ENCODE data around the gene BOLA2B. TPM values are rescaled to one million over a fixed set of nuclear protein-coding genes. Genes with fewer than 3 reads are reported as not detected.
A peak's percentile ranks its signal among the peaks of the same experiment; 100 is the strongest.
"Not testable (repeated sequence)": the region's sequence is repeated elsewhere in the genome, so short reads cannot be mapped to it uniquely, and the experiment has no call there.

BOLA2B gene
- total and polyA plus RNA-seq, 5 donors from 2014 or later: 58.2 to 225 (median 190) TPM

DNA sequence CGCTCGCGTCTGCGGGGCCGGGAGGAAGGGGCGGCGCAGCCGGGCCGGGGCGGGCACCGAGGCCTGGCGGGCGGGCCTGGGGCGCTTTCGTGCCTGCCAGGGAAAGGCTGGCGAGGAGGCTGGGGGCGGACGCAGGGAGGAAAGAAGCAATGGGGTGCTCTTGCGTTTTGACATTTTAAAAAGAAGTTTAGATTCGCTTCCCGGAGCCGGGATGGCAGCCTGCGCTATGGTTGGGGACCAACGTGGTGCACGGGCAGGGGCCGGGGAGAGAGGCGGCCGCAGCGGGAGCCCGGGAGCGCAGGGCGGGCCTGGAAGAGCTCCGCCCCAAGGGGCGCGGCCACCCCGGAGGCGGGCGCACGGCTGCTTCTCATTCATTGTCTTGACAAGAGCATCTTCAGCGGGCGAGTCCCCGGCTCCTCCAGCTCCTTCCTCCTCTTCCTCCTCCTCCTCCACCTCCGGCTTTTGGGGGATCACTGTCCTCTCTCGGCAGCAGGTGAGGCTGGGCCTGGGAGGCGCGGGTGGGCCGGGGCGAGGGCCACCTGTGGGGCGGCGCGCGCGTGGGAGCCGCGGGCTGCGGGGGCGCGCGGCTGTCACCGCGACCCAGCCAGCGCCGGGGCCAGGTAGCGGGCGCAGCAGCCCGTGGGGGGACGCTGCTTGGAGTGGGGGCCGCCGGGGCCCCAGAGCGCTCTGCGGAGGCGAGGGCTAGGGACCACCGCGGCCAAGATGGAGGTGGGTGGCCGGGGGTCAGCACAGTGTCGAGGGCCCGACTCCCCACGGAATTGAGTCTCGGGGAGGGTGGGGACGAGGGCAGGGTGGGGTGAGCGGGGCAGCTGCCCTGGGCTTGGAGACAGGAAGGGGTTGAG, 10.0 kb downstream of the BOLA2B start, which contains the start of gene CORO1A:
Gene CORO1A, plus strand, starts transcription at position 370 of the 863 bp plus-strand sequence. CDS start 1,608 bp downstream, outside the sequence.
- Mint-ChIP-seq H3K4me1 (peaks cover 4 to 40% (median 21%) of the 10 kb centered on the region in 4 donors), H3K36me3 (peaks cover 24% of the 10 kb centered on the region), H3K27ac (peak within 1 kb of the TSS; percentile 97 to 99 (median 98)), H3K4me3 (peak within 1 kb of the TSS; percentile 99 to 100 (median 99)), H3K9me3 (no peaks in the 10 kb centered on the region), H3K27me3 (peaks cover 7% of the 10 kb centered on the region)
- Histone ChIP-seq H3K27ac (ENCODE audit: insufficient read depth, low read length, poor library complexity, severe bottlenecking) (peak within 1 kb of the TSS; percentile 90), H3K9me3 (ENCODE audit: control insufficient read depth in 2 of 2, low read length in 2 of 2) (no peaks in the 10 kb centered on the region), H3K4me3 (ENCODE audit: low read depth, low read length) (peak within 1 kb of the TSS; percentile 83), H3K27me3 (ENCODE audit: control insufficient read depth, insufficient read depth, low read length) (no peaks in the 10 kb centered on the region), H3K4me1 (ENCODE audit: control insufficient read depth, insufficient read depth, low read length, poor library complexity, severe bottlenecking) (peaks cover 51% of the 10 kb centered on the region), H3K36me3 (ENCODE audit: control insufficient read depth, insufficient read depth, low read length) (peaks cover 22% of the 10 kb centered on the region)
- DNase-seq (peak; percentile 78 to 93 (median 85)), ATAC-seq (ENCODE audit: low read depth in 2 of 2) (peak; percentile 52 to 53)

DNA sequence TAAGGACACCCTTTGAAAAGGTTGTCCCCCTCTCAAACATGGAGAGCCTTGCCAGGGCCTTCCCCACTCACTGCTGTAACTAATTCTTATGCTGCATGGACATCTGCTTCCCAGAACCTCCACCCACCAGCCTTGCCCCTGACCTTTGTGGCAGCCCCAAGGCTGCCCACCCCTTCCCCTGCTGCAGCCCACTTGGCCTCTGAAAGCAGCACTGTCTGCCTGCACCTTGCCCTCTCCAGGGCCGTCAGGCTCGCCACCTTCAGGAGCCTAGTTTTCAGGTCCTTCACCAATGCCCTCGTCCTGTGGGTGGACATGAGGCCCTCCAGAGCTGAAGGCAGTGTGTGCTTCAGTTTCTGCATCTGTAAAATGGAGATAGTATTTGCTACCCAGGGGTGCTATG, 12.7 kb downstream of the BOLA2B start:
- H3K4me1 ChIP-seq (ENCODE audit: control insufficient read depth, insufficient read depth, low read length, poor library complexity, severe bottlenecking): peaks cover 24% of the 10 kb centered on the region
- peaks cover 6% of the 10 kb centered on the region for H3K36me3 ChIP-seq (ENCODE audit: control insufficient read depth, insufficient read depth, low read length)
- Mint-ChIP-seq H3K4me3 (peak overlapping the region in 3 of 4 donors; percentile 23 to 78 (median 28)), H3K9me3 (no peaks in the 10 kb centered on the region), H3K36me3 (peaks cover 11% of the 10 kb centered on the region), H3K4me1 (peaks cover 3 to 17% (median 10%) of the 10 kb centered on the region in 4 donors), H3K27ac (peak overlapping the region; percentile 48 to 86 (median 79)), H3K27me3 (peaks cover 7% of the 10 kb centered on the region)
- no peak for ATAC-seq (ENCODE audit: low read depth in 2 of 2)
- no peaks in the 10 kb centered on the region for H3K27me3 ChIP-seq (ENCODE audit: control insufficient read depth, insufficient read depth, low read length)
- H3K27ac ChIP-seq (ENCODE audit: insufficient read depth, low read length, poor library complexity, severe bottlenecking): no peak overlapping the region
- H3K9me3 ChIP-seq (ENCODE audit: control insufficient read depth in 2 of 2, low read length in 2 of 2): no peaks in the 10 kb centered on the region
- no peak for DNase-seq
- no peak overlapping the region for H3K4me3 ChIP-seq (ENCODE audit: low read depth, low read length)

DNA sequence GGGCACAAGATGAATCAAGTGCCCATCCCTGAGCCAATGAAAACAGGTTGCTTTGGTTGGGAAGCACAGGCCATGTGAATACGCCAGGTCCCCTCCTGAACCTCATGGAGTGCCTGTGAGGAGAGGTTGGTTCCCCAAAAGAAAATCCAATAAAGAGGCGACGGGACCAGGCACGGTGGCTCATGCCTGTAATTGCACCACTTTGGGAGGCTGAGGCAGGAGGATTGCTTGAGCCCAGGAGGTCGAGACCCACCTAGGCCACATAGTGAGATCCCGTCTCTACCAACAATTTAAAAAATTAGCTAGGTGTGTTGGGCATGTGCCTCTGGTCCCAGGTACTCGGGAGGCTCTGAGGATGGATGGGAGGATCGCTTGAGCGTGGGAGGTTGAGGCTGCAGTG, 13.5 kb downstream of the BOLA2B start:
- H3K9me3 ChIP-seq (ENCODE audit: control insufficient read depth in 2 of 2, low read length in 2 of 2): no peaks in the 10 kb centered on the region
- no peak for ATAC-seq (ENCODE audit: low read depth in 2 of 2)
- no peaks in the 10 kb centered on the region for H3K27me3 ChIP-seq (ENCODE audit: control insufficient read depth, insufficient read depth, low read length)
- peaks cover 16% of the 10 kb centered on the region for H3K4me1 ChIP-seq (ENCODE audit: control insufficient read depth, insufficient read depth, low read length, poor library complexity, severe bottlenecking)
- H3K27ac ChIP-seq (ENCODE audit: insufficient read depth, low read length, poor library complexity, severe bottlenecking): no peak overlapping the region
- H3K4me3 Mint-ChIP-seq: no peak overlapping the region
- DNase-seq: no peak
- H3K27ac Mint-ChIP-seq: peak overlapping the region in 1 of 3 donors; percentile 29
- no peaks in the 10 kb centered on the region for H3K9me3 Mint-ChIP-seq
- H3K36me3 ChIP-seq (ENCODE audit: control insufficient read depth, insufficient read depth, low read length): no peaks in the 10 kb centered on the region
- no peak overlapping the region for H3K4me3 ChIP-seq (ENCODE audit: low read depth, low read length)
- H3K4me1 Mint-ChIP-seq: peaks cover 3 to 17% (median 10%) of the 10 kb centered on the region in 4 donors
- H3K36me3 Mint-ChIP-seq: peaks cover 9% of the 10 kb centered on the region
- H3K27me3 Mint-ChIP-seq: peaks cover 7% of the 10 kb centered on the region

GRCh38 chr16:30179195-30179594, 14.3 kb downstream of the BOLA2B start:
- Histone ChIP-seq H3K4me3 (ENCODE audit: low read depth, low read length) (no peak overlapping the region), H3K4me1 (ENCODE audit: control insufficient read depth, insufficient read depth, low read length, poor library complexity, severe bottlenecking) (peaks cover 11% of the 10 kb centered on the region), H3K27ac (ENCODE audit: insufficient read depth, low read length, poor library complexity, severe bottlenecking) (no peak overlapping the region), H3K36me3 (ENCODE audit: control insufficient read depth, insufficient read depth, low read length) (no peaks in the 10 kb centered on the region), H3K9me3 (ENCODE audit: control insufficient read depth in 2 of 2, low read length in 2 of 2) (no peaks in the 10 kb centered on the region), H3K27me3 (ENCODE audit: control insufficient read depth, insufficient read depth, low read length) (no peaks in the 10 kb centered on the region)
- no peak overlapping the region for H3K4me3 Mint-ChIP-seq
- peaks cover 4% of the 10 kb centered on the region for H3K36me3 Mint-ChIP-seq
- no peak for DNase-seq
- peaks cover 3 to 17% (median 10%) of the 10 kb centered on the region in 4 donors for H3K4me1 Mint-ChIP-seq
- no peaks in the 10 kb centered on the region for H3K9me3 Mint-ChIP-seq
- H3K27me3 Mint-ChIP-seq: peaks cover 5% of the 10 kb centered on the region
- H3K27ac Mint-ChIP-seq: no peak overlapping the region
- no peak for ATAC-seq (ENCODE audit: low read depth in 2 of 2)

DNA sequence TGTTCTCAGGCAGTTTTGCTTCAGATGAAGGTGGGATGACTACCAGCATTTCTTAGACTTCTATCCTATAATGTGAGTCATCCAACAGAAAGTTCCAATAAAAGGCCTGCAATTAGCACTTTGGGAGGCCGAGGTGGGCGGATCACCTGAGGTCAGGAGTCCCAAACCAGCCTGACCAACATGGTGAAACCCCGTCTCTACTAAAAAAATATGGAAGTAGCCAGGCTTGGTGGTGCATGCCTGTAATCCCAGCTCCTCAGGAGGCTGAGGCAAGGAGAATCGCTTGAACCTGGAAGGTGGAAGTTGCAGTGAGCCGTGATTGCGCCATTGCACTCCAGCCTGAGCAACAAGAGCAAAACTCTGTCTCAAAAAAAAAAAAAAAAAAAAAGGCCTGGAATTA, 16.6 kb downstream of the BOLA2B start:
- H3K27ac Mint-ChIP-seq; H3K36me3 ChIP-seq (ENCODE audit: control insufficient read depth, insufficient read depth, low read length); H3K36me3 Mint-ChIP-seq; DNase-seq; H3K27me3 Mint-ChIP-seq; H3K27me3 ChIP-seq (ENCODE audit: control insufficient read depth, insufficient read depth, low read length); H3K4me3 Mint-ChIP-seq; H3K4me3 ChIP-seq (ENCODE audit: low read depth, low read length); H3K9me3 Mint-ChIP-seq; H3K4me1 ChIP-seq (ENCODE audit: control insufficient read depth, insufficient read depth, low read length, poor library complexity, severe bottlenecking); ATAC-seq (ENCODE audit: low read depth in 2 of 2); H3K27ac ChIP-seq (ENCODE audit: insufficient read depth, low read length, poor library complexity, severe bottlenecking); H3K9me3 ChIP-seq (ENCODE audit: control insufficient read depth in 2 of 2, low read length in 2 of 2): not testable (repeated sequence)
- H3K4me1 Mint-ChIP-seq: peaks cover 0 to 10% (median 4%) of the 10 kb centered on the region in 4 donors

DNA sequence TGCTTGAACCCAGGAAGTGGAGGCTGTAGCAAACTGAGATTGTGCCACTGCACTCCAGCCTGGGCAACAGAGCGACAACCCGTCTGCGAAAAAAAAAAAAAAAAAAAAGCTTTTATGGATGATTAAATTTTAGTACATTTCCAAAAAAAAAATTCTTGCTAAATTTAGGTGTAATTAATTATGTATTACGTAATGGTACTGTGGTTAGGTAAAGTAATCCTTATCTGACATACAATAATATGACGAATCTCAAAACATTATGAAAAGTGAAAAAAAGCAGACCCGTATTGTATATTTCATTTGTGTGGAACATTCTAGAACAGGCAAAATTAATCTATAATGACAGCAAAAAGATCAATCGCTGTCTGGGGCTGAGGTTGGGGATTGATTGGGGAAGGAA, 20.4 kb downstream of the BOLA2B start:
- H3K27ac ChIP-seq (ENCODE audit: insufficient read depth, low read length, poor library complexity, severe bottlenecking): no peak overlapping the region
- DNase-seq (no peak), ATAC-seq (ENCODE audit: low read depth in 2 of 2) (no peak)
- no peaks in the 10 kb centered on the region for H3K9me3 Mint-ChIP-seq
- no peaks in the 10 kb centered on the region for H3K9me3 ChIP-seq (ENCODE audit: control insufficient read depth in 2 of 2, low read length in 2 of 2)
- H3K27me3 Mint-ChIP-seq: no peaks in the 10 kb centered on the region
- H3K4me1 Mint-ChIP-seq: peaks cover 0 to 2% (median 0%) of the 10 kb centered on the region in 4 donors
- no peak overlapping the region for H3K4me3 ChIP-seq (ENCODE audit: low read depth, low read length)
- no peaks in the 10 kb centered on the region for H3K36me3 ChIP-seq (ENCODE audit: control insufficient read depth, insufficient read depth, low read length)
- H3K4me3 Mint-ChIP-seq: no peak overlapping the region
- H3K36me3 Mint-ChIP-seq: no peaks in the 10 kb centered on the region
- no peaks in the 10 kb centered on the region for H3K27me3 ChIP-seq (ENCODE audit: control insufficient read depth, insufficient read depth, low read length)
- no peak overlapping the region for H3K27ac Mint-ChIP-seq
- no peaks in the 10 kb centered on the region for H3K4me1 ChIP-seq (ENCODE audit: control insufficient read depth, insufficient read depth, low read length, poor library complexity, severe bottlenecking)

DNA sequence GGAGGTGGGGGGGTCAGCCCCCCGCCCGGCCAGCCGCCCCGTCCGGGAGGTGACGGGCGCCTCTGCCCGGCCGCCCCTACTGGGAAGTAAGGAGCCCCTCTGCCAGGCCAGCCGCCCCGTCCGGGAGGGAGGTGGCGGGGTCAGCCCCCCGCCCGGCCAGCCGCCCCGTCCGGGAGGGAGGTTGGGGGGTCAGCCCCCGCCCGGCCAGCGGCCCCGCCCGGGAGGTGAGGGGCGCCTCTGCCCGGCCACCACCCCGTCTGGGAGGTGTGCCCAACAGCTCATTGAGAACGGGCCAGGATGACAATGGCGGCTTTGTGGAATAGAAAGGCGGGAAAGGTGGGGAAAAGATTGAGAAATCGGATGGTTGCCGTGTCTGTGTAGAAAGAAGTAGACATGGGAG, 23.3 kb downstream of the BOLA2B start:
- H3K27me3 Mint-ChIP-seq: not testable (repeated sequence)

More for the DNA sequence above, 23.3 kb downstream of the BOLA2B start:
- ATAC-seq (ENCODE audit: low read depth in 2 of 2); H3K27ac Mint-ChIP-seq; H3K27ac ChIP-seq (ENCODE audit: insufficient read depth, low read length, poor library complexity, severe bottlenecking); H3K9me3 ChIP-seq (ENCODE audit: control insufficient read depth in 2 of 2, low read length in 2 of 2); DNase-seq; H3K27me3 ChIP-seq (ENCODE audit: control insufficient read depth, insufficient read depth, low read length); H3K4me1 ChIP-seq (ENCODE audit: control insufficient read depth, insufficient read depth, low read length, poor library complexity, severe bottlenecking); H3K9me3 Mint-ChIP-seq; H3K4me3 ChIP-seq (ENCODE audit: low read depth, low read length); H3K36me3 Mint-ChIP-seq; H3K4me3 Mint-ChIP-seq; H3K36me3 ChIP-seq (ENCODE audit: control insufficient read depth, insufficient read depth, low read length): not testable (repeated sequence)
- peaks cover 0 to 20% (median 12%) of the 10 kb centered on the region in 4 donors for H3K4me1 Mint-ChIP-seq

Measured in CD4-positive, CD25-positive, alpha-beta regulatory T cell (primary cell).